HG03196 (cell line): ENCODE measurements around the gene TFDP1.

ENCODE experiments used
- ATAC-seq: cut with Tn5 transposase; IDR thresholded peaks from one replicate; pipeline ENCODE4 v1.9.1; 2021; ENCODE audit not compliant: unreplicated experiment

Gene TFDP1

DNA sequence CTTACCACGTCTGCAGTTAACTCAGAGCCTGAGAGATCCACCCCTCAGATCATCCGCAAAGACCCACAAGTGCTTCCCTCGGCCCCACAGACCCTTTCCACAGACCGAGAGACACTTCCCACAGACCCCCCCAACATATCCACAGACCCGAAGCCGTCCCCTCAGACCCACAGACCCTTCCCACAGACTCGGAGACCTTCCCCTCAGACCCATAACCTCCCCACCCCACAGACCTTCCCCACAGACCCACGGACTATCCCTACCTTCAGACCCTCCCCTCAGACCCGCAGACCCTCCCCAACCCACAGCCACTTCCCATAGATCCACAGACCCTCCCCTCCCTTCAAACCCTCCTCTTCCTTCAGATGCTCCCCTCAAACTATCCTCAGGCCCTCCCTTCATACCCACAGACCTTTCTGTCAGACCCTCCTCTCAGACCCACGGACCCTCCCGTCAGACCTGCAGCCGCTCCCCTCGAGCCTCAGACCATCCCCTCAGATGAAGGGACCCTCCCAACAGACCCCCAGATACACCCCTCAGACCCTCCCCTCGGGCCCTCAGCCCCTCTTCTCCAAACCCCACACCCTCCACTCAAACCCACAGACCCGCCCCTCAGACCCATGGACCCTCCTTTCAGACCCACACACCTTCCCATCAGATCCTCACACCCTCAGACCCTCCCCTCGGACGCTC, 20.1 kb upstream of the TFDP1 start:
- no peak for ATAC-seq

DNA sequence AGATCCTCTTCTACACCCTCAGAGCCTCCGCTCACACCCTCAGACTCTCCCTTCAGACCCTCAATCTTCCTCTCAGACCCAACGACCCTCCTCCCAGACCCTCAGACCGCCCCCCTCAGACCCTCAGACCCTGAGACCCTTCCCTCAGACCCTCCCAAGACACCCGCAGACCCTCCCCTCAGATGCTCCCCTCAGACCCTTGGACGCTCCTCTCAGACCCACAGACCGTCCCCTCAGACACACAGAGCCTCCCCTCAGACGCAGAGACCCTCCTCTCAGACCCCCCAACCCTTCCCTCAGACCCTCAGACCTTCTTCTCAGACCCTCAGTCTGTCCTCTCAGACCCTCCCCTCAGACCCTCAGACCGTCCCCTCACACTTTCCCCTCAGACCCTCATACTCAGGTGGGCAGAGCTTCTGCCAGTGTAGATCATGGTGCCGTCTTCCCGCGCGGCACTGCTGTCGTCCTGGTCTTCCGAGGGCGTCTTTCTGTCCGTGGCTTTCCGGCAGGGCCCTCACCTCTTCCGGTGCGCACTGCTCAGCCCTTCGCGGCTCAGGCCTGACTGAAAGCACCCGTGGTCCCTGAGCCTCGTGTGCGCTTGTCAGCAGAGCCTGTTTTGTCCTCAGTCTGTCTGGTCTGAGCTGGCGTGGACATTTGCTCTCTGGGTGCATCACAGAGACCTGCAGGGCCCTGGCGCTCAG, 18.9 kb upstream of the TFDP1 start:
- no peak for ATAC-seq

DNA sequence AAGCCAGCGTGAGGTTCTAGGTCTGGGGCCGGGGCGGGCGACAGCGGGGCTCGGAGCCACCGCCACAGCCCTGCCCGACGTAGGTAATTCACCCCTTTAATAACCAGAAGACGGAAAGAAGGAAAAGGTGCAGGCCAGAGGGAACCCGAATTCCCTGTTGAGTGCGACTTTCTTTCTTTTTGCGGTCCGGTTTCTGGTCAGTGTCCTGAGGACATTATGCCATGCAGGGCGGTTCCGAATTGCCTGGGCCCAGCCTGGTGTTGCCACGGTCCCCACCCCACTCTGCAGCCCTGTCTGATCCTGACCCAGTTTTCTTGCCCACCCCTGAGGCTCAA, 18.4 kb upstream of the TFDP1 start:
- no peak for ATAC-seq

DNA sequence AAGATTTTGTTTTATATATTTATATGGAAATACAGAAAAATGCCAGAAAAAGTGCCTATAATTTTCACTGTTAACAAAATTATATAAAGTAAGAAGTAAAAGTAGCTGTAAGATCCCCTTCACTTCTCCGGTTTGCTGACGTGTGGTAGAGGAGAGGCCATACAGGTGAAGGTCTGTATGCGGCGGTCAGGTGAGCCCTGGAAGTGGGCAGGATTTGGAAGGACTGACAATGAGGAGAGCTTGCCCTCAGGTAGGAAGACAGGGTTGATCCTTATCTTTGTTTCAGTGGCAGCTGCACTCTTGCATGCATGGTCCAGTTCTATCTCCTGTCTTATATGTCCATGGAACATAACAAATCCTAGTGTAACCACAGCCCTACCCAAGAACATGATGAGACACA, 16.9 kb upstream of the TFDP1 start:
- no peak for ATAC-seq

DNA sequence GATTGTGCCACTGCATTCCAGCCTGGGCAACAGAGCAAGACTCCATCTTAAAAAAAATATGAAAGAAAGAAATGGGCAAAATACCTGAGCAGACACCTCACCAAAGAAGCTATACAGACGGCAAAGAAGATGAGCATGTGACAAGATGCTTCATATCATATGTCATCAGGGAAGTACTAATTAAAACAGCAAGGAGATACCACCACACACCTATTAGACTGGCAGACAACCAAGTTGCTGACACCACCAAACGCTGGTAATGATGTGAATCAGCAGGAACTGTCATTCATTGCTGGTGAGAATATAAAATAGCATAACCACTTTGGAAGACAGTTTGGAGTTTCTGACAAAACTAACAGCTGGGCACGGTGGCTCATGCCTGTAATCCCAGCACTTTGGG, 11.5 kb upstream of the TFDP1 start:
- ATAC-seq = no peak

DNA sequence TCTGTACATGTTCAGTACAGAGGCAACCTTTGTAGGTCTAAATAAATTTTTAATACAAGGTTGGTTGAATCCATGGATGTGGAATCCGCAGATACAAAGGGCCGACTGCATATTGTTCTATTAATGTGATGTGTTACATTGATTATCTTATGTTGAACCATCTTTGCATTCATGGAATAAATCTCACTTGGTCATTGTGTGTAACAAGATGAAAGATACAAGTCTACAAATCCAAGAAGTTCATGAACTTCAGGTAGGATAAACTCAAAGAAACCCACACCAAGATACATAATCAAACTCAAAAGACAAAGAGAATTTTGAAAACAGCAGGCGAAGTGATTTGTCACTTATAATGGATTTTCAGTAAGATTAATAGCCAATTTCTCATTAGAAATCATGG, 8.0 kb upstream of the TFDP1 start:
- ATAC-seq = no peak

DNA sequence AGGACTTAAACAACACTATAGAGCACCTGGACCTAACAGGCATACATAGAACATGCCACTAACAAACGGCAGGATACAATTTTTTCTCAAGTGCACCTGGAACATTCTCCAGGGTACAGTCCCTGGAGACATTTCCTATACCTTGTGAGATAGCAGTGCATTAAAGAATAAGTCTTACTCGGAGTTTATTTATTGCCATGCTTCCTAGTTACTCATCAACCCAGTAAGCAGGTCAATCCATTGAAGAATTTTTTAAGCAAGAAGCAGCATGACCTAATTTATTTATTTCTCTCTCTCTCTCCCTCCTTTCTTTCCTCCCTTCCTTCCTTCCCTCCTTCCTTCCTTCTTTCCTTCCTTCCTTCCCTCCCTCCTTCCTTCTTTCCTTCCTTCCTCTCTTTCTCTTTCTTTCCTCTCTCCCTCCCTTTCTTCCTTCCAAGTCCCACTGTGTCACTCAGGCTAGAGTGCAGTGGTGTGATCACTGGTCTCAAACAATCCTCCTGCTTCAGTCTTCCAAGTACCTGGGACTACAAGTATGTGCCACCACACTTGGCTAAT, 6.6 kb upstream of the TFDP1 start:
- ATAC-seq = no peak

DNA sequence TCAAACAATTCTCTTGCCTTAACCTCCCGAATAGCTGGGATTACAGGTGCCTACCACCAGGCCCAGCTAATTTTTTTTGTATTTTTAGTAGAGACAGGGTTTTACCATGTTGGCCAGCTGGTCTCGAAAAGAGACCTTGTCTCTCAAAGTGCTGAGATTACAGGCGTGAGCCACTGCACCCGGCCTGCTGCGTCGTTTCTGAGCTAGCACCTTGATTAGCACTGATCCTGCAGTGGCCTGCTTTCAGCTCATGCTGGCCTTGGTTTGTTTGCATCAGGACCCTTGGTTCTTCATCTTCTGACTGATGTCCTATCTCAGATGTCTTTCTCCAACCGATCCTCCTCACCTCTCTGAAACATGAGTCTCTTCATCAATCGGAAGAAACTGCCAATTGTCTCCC, 4.9 kb upstream of the TFDP1 start:
- ATAC-seq = no peak

DNA sequence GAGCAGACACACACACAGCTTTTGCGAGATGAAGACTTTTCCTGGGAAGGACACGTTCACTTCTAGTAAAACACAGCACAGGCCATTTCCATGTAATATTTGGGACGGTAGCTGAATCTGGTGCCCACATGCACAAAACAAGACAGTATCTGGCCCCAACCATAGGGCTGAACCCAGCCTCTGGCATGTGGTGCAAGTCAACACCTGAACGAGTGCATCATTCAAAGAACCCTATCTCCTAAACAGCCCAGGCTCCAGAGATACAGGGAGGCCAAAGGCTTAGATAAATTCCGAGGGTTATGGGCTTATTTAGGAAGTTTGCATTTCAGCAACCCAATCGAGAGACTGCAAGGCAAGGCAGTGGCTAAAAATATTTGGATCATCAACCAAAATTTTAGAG, 2.7 kb upstream of the TFDP1 start:
- no peak for ATAC-seq

DNA sequence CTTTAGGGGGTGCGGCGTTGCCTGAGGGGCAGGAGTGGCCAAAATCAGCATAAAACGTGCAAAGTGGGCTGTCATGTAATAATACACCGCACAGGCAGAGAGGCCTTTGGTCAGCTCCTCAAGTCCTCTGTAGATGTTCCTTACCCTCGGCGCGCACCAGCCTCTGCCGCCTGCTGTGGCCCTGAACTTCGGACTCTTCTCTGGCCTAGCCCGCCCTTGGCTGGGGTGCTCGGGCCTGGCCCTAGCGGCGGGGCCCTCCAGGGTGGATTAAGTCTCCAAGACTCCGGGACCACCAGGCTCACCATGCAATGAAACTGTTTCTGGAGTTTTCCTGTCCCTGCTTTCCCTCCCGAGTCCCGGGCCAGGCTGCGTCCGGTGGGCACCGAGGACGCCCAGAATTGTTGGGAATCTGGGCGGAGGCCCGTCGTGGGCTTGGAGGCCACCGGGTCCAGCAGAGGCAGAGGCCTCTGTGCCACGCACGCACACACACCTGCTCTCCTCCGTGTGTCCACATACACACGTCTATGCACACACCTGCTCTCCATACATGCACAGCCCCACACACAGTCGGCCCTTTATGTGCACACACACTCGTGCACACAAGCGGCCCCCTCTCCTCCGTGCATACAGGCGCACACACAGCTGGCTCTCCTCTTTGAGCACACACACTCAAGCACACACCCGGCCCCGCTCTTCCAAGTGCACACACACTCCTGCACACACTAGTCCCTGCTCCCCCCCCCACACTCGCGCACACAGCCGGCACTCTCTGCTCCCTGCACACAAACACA, 1.5 kb upstream of the TFDP1 start:
- ATAC-seq = no peak

DNA sequence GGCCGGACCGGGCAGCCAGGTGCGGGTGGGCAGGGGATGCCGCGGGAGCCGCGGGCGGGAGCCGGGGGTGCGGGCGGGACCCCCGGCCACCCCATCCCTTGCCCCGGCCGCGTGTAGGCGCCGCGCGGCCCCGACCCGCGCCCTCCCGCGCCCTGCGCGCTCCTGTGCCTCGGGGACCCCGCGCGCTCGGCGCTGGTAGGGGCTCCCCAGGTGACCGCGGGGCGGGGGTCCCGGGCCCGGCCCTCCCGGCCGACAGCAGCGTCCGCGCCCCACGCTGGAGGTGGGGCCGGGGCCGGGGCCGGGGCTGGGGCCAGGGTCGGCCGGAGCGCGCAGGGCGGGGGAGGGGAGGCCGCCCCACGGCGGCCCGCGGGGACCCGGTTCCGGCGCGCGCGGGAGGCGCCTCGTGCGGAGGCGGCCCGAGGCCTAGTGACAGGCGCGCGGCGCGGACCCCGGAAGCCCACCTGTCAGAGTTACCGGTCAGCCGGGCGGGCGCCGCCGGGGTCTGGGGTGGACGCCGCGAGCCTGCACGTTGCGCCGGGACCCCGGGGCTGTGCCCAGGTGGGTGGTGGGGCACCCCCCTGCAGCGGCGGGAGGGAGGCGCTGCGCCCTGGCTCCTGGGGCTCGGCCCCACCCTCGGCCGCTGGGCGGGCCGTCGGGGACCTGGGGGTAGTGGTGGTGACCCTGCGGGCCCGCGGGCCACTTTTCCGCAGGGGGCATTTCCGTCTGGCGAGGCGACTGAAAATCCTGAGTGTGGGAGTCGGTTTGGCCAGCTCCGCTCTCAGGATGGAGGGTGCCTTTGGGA, 518 bp downstream of the TFDP1 start:
- ATAC-seq = peak; percentile 29

DNA sequence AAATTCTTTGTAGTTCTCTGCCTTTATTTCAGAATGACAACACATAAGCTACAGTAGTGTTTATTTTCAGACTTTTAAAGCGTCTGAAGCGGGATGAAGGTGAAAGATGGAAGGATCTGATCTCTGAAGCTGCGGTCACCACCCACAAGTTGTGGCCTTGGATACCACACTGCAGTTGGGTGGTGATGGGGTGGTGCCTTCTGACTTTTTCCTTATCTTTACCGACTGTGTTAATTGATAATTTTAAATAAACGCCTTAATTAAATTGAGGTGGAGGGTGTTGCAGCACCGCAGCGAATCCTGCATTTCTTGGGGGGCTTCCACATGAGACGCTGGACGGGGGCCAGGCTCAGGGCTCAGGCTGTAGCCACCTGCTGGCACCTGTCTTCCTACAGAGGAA, 1.3 kb downstream of the TFDP1 start:
- no peak for ATAC-seq

DNA sequence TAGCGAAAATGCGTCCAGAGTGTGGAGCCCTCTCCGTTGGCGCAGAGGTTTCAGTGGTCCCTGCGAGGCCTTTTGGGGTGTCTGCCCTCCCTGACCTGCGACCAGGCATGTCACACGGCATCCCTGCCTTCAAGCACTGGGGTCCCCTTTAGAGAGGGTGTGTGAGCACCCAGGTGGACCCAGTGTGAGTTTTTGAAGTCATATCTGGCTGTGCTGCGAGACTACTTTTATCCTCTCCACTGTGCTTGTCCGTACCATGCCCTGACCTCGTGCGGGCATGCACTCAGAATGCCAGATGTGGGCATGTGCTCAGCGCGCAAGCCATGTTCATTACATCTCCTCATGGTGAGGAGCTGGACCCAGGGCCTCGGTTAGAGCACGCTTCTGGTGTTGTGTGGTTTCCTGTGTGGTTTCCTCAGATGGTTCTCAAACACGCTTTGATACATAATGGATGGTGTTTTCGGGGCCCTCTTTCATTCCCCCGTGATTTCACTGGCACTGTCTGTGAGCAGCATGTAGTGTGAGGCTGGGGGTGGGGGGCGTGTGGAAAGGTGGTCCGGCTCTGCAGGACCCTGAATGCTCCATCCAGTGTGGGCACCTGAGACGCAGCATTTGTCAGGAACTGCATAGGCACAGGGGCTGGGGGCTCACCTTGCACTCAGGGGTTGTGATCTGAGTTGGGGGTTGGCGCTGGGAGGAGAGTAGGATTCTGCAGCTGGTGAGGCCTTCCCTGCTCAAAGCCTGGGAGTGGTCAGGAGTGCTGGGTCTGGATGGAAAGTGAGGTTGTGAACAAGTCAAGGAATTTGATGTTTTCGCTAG, 2.3 kb downstream of the TFDP1 start:
- no peak for ATAC-seq

DNA sequence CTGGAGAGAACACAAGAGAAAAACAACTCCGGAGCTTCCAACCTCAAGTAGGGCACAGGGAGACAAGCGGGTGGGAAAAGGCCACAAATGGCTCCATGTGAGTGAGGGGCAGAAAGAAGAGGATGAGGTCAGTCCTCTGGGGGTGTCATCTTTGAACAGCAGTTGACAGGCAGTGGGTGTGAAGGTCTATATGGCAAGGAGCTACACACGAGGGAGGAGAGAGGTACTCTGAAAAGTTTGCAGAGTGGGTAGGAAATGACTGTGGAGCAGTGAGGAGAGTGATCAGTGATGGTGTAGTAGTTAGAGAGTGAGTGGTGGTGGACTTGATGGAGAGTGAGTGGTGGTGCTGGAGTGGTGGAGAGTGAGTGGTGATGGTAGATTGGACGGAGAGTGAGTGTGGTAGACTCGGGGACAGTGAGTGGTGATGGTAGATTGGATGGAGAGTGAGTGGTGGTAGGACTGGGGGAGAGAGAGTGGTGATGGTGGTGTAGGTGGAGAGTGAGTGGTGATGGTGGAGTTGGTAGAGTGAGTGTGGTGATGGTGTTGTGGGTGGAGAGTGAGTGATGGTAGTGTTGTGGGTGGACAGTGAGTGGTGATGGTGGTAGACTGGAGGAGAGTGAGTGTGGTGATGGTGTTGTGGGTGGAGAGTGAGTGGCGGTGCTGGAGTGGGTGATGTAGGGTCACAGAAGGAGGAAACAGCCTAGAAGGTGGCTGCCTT, 4.0 kb downstream of the TFDP1 start:
- no peak for ATAC-seq

DNA sequence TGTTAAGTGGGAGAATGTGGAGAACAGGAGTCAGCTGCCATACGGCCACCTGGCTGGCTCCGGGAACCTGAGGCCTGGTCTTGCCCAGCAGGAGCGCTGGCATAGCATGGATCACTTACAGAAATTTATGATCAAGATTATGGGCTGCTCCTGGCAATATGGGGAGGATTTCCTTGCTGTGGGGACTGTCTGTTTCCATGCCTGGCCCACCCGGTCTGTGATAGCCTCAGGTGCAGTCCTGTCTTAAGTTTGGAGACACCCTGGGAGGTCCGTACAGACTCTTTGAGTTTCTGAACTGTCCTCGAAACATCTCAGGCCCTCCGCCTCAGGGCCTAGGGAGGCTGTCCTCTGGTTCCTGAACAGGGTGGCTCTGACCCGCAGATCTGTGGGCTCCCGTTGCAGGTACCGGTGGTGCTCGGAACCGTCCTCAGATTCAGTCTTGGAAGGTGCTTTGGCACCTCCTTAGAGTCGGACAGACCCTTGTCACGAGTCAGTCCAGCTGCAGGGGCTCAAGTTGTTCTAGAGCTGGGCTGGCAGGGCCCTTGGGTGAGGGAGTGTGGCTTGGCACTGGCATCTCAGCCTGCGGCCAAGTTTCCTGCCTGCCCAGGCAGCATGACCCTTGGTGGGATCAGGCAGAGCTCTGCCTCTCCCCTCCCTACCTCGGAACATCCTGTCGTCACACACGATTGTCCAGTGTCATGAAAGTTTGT, 4.9 kb downstream of the TFDP1 start:
- no peak for ATAC-seq

DNA sequence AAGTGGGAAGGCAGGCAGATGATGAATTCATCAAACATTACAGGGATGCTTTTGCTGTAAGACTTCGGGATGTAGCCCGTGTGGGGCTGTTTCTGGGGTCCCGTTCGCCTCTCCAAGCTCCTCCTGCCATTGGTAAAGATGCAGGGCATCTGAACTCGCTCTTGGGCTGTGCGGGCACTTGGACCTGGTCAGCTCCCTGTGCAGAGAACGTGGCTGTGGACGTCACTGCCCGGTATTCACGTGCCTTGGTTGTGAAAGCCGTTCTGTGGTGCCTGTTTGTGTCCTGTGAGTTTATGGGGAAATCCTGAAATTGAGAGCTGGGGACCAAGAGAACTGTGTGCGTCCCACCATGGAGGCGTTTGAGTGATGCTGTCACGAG, 5.4 kb downstream of the TFDP1 start:
- no peak for ATAC-seq

DNA sequence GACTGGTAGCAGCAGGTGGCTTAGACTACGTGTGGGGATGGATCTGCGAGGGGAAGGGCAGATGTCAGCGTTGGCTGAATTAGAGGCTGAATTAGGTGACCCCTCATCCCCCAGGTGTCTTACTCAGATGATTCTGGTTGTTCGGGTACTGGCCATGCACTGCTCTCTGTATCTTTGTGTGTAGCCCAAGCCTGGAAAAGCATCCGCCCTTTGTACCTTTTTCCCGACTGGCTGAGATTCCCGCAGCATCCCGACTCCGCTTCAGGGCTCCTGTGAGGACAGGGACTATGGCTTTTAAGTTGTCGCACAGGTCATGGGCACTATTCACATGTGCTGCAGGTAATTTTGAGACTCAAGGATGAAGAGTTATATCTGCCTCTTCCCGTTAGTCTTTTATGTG, 7.2 kb downstream of the TFDP1 start:
- no peak for ATAC-seq

DNA sequence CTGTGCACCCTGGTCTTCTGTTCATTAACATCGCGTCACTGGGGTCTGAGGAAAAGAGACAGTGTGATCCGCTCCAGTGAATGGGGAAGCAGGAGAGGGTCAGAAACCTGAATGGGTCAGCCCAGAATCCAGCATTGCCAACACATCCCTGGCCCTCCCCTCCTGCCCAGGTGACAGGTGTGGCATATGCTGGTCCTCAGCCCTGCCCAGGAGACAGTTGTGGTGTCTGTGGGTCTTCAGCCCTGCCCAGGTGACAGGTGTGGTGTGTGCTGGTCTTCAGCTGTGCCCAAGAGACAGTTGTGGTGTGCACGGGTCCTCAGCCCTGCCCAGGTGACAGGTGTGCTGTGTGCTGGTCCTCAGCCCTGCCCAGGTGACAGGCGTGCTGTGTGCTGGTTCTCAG, 8.0 kb downstream of the TFDP1 start:
- ATAC-seq = no peak
